Endodermal cell (in vitro differentiated cells): ENCODE results near the gene CD180. TPM values are rescaled to one million over a fixed set of nuclear protein-coding genes. Genes with fewer than 3 reads are reported as not detected.

Experiments used
- DNase-seq: peaks from one replicate; pipeline ENCODE4 v3.0.0-alpha.2; 2017
- H3K27ac ChIP-seq: 2 replicates; pipeline ENCODE4 v1.5.1; 2013; ENCODE audit warnings: mild to moderate bottlenecking, low read depth, low read length, moderate library complexity
- H3K27me3 ChIP-seq: 2 replicates; pipeline ENCODE4 v1.6.1; 2013; ENCODE audit warnings: mild to moderate bottlenecking, low read length, moderate library complexity; ENCODE audit not compliant: insufficient read depth, control insufficient read depth, poor library complexity, severe bottlenecking
- H3K36me3 ChIP-seq: 2 replicates; pipeline ENCODE4 v1.7.0; 2013; ENCODE audit warnings: mild to moderate bottlenecking, low read length, moderate library complexity; ENCODE audit not compliant: control insufficient read depth, insufficient read depth
- H3K4me1 ChIP-seq: one replicate; pipeline ENCODE4 v1.7.0; 2013; ENCODE audit warnings: low read length; ENCODE audit not compliant: control insufficient read depth, insufficient read depth
- H3K4me3 ChIP-seq: 2 replicates; pipeline ENCODE4 v1.5.1; 2013; ENCODE audit warnings: mild to moderate bottlenecking, low read length, moderate library complexity
- H3K9ac ChIP-seq: 2 replicates; pipeline ENCODE4 v1.6.1; 2013; ENCODE audit warnings: mild to moderate bottlenecking, low read length, moderate library complexity; ENCODE audit not compliant: poor library complexity, severe bottlenecking; ENCODE audit errors: extremely low read depth
- H3K9me3 ChIP-seq: 2 replicates; pipeline ENCODE4 v1.6.1; 2013; ENCODE audit warnings: mild to moderate bottlenecking, low read length, moderate library complexity; ENCODE audit not compliant: control insufficient read depth
- H3K27ac Mint-ChIP-seq: 2 replicates; pipeline ENCODE4 v1.8.0; 2020; ENCODE audit warnings: mixed read lengths
- H3K27me3 Mint-ChIP-seq: 2 replicates; pipeline ENCODE4 v1.8.0; 2021; ENCODE audit warnings: mild to moderate bottlenecking, mixed read lengths; ENCODE audit not compliant: insufficient read depth
- H3K36me3 Mint-ChIP-seq: 2 replicates; pipeline ENCODE4 v1.8.0; 2020; ENCODE audit warnings: low read depth, mixed read lengths
- H3K4me1 Mint-ChIP-seq: 2 replicates; pipeline ENCODE4 v1.8.0; 2020; ENCODE audit warnings: mixed read lengths
- H3K4me3 Mint-ChIP-seq: 2 replicates; pipeline ENCODE4 v1.8.0; 2020; ENCODE audit warnings: mild to moderate bottlenecking, moderate library complexity, mixed read lengths
- H3K9me3 Mint-ChIP-seq: 2 replicates; pipeline ENCODE4 v1.8.0; 2020; ENCODE audit warnings: mild to moderate bottlenecking, mixed read lengths
- WGBS, 2 experiments: methylation state at CpG; one replicate each; pipeline versions ENCODE4 v1.1.5 to v1.1.7; 2013; ENCODE audit warnings: missing lambda C conversion rate in 2 of 2, mixed read lengths in 1 of 2; ENCODE audit not compliant: insufficient coverage in 1 of 2, insufficient read length in 1 of 2; 5-methylcytosine and 5-hydroxymethylcytosine counted together
- total RNA-seq, 2 donors: library from RNA; stranded (reverse); fragmentation: NEBNext Ultra II Directional in 1 of 2; extraction: Animal tissue kit (Norgen Biotek cat#: 25700) in 1 of 2; gene quantifications; 2 replicates in 1 of 2; 3 replicates in 1 of 2; pipeline ENCODE4 v1.2.1, GENCODE V29; 2021
- TF ChIP-seq, protein P1 (sequence below): fragments of 200-600 bp; sonication (generic); conservative IDR thresholded peaks from 2 replicates; pipeline ENCODE4 v1.5.0; 2021; ENCODE audit warnings: antibody characterized with exemption, mild to moderate bottlenecking

Gene CD180
- total RNA-seq, 2 donors from 2014 or later: not detected

DNA sequence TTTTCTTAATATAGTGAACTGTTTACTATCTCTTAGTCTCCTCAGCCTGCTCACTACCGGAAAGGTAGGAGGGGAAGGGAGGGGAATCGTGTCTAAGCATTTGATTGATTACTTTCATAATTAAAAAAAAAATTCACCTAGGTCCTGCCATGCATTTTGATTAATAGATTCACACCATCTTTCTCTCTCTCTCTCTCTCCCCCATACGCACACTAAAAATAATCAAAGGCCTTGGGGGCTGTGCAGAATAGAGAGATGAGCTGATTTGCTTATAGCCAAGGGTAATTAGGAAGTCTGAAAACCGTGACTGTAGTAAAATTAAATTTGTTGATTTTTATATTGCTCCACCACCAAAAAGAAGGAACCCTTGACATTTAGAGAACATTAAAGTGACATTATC lies 49.6 kb downstream of the CD180 start:
- H3K27me3 ChIP-seq: no peaks in the 10 kb centered on the region
- no peak for DNase-seq
- H3K36me3 Mint-ChIP-seq: peaks cover 4% of the 10 kb centered on the region
- H3K9me3 Mint-ChIP-seq: no peaks in the 10 kb centered on the region
- no peak overlapping the region for H3K27ac Mint-ChIP-seq
- H3K4me3 Mint-ChIP-seq: no peak overlapping the region
- 88% methylated on average over 1 of the region's 4 CpGs; no CpG with 5 or more reads in 1 of the 2 experiments for WGBS, 2 experiments
- no peaks in the 10 kb centered on the region for H3K4me1 ChIP-seq
- no peaks in the 10 kb centered on the region for H3K27me3 Mint-ChIP-seq
- no peak overlapping the region for H3K9ac ChIP-seq
- TF ChIP-seq, protein P1, sequence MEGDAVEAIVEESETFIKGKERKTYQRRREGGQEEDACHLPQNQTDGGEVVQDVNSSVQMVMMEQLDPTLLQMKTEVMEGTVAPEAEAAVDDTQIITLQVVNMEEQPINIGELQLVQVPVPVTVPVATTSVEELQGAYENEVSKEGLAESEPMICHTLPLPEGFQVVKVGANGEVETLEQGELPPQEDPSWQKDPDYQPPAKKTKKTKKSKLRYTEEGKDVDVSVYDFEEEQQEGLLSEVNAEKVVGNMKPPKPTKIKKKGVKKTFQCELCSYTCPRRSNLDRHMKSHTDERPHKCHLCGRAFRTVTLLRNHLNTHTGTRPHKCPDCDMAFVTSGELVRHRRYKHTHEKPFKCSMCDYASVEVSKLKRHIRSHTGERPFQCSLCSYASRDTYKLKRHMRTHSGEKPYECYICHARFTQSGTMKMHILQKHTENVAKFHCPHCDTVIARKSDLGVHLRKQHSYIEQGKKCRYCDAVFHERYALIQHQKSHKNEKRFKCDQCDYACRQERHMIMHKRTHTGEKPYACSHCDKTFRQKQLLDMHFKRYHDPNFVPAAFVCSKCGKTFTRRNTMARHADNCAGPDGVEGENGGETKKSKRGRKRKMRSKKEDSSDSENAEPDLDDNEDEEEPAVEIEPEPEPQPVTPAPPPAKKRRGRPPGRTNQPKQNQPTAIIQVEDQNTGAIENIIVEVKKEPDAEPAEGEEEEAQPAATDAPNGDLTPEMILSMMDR: no peak
- H3K36me3 ChIP-seq: peaks cover 13% of the 10 kb centered on the region
- no peaks in the 10 kb centered on the region for H3K4me1 Mint-ChIP-seq
- H3K9me3 ChIP-seq: no peaks in the 10 kb centered on the region
- no peak overlapping the region for H3K27ac ChIP-seq
- H3K4me3 ChIP-seq: no peak overlapping the region

DNA sequence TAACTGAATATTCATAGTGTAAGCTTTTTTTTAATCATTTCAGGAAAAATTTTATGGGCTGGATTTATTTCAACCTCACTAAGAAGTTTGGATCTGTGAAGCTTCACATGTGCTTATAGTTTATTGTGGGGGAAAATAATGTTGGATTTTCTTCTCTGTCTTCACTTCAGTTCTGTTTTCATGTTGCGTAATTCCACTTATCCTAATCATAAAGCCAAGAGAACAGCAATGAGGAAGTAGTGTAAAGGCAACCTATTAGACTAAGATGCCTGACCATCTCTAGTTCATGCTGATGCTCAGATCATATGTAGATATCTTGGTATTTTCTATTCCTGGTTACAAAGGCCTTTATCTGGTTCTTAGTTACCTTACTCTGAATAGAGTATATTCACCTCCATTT lies 50.0 kb downstream of the CD180 start:
- Mint-ChIP-seq H3K27me3 (no peaks in the 10 kb centered on the region), H3K4me3 (no peak overlapping the region), H3K27ac (no peak overlapping the region), H3K36me3 (peaks cover 4% of the 10 kb centered on the region), H3K4me1 (no peaks in the 10 kb centered on the region), H3K9me3 (no peaks in the 10 kb centered on the region)
- TF ChIP-seq, protein P1: no peak
- Histone ChIP-seq H3K27ac (no peak overlapping the region), H3K9me3 (no peaks in the 10 kb centered on the region), H3K4me3 (no peak overlapping the region), H3K4me1 (no peaks in the 10 kb centered on the region), H3K9ac (no peak overlapping the region), H3K36me3 (peaks cover 16% of the 10 kb centered on the region), H3K27me3 (no peaks in the 10 kb centered on the region)
- no peak for DNase-seq
- 100% methylated on average over 1 of the region's 1 CpG; no CpG with 5 or more reads in 1 of the 2 experiments for WGBS, 2 experiments

DNA sequence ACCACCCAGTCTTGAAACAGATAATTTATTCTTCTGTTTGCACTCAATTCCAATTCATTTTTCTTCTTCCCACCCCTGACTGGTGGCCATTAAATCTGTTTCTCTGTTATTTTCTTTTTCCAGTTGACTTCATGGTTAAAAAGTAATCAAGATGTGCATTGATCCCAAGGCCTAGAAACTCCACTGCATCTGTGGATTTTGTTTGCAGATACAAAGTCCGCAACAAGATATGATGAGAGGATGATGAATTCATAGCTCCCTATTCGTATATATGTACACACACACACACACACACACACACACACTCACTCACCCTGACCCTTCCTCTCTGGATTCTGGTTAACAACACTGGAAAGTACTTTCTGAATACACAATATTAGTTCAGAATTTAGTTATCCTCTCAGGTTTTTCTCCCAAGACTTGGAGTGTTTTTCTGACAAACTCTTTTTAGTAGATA lies 52.4 kb downstream of the CD180 start:
- H3K9ac ChIP-seq: no peak overlapping the region
- Mint-ChIP-seq H3K27me3 (no peaks in the 10 kb centered on the region), H3K4me1 (peaks cover 10% of the 10 kb centered on the region), H3K36me3 (peaks cover 4% of the 10 kb centered on the region), H3K27ac (no peak overlapping the region), H3K4me3 (no peak overlapping the region), H3K9me3 (no peaks in the 10 kb centered on the region)
- H3K4me1 ChIP-seq: no peaks in the 10 kb centered on the region
- WGBS, 2 experiments: 100% methylated on average over 2 of the region's 2 CpGs; no CpG with 5 or more reads in 1 of the 2 experiments
- no peaks in the 10 kb centered on the region for H3K9me3 ChIP-seq
- no peak for DNase-seq
- no peak overlapping the region for H3K4me3 ChIP-seq
- H3K27ac ChIP-seq: no peak overlapping the region
- H3K27me3 ChIP-seq: no peaks in the 10 kb centered on the region
- peaks cover 9% of the 10 kb centered on the region for H3K36me3 ChIP-seq
- TF ChIP-seq, protein P1: no peak
